B cell (primary cell): Measurements from ENCODE around the gene AOPEP.

Source experiments
- EZH2 ChIP-seq: IDR thresholded peaks from 2 replicates; pipeline ENCODE4 v1.6.1; 2012; ENCODE audit warnings: borderline replicate concordance, low read depth, mild to moderate bottlenecking, moderate library complexity, low read length; ENCODE audit not compliant: insufficient read depth, poor library complexity, severe bottlenecking
- TF ChIP-seq, protein P1 (sequence below): fragments of 200-600 bp; IDR thresholded peaks from one replicate; pipeline ENCODE4 v1.8.0; 2022; ENCODE audit warnings: antibody characterized with exemption, mild to moderate bottlenecking

DNA sequence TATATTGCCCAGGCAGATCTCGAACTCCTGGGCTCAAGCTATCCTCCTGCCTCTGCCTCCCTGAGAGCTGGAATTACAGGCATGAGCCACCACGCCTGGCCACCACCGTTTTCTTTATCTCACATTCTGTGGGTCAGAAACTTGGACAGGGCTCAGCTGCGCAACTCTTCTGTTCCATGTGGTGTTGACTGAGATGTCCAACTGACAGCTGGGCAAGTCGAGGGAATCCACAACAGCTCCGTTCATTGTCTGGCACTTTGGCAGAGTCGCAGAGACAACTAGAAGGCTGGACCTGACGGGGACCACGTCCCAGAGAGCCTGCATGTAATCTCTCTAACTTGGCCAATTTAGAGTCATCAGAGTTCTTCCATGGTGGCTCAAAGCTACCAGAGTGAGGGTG, 36.2 kb upstream of the AOPEP start:
- TF ChIP-seq, protein P1, sequence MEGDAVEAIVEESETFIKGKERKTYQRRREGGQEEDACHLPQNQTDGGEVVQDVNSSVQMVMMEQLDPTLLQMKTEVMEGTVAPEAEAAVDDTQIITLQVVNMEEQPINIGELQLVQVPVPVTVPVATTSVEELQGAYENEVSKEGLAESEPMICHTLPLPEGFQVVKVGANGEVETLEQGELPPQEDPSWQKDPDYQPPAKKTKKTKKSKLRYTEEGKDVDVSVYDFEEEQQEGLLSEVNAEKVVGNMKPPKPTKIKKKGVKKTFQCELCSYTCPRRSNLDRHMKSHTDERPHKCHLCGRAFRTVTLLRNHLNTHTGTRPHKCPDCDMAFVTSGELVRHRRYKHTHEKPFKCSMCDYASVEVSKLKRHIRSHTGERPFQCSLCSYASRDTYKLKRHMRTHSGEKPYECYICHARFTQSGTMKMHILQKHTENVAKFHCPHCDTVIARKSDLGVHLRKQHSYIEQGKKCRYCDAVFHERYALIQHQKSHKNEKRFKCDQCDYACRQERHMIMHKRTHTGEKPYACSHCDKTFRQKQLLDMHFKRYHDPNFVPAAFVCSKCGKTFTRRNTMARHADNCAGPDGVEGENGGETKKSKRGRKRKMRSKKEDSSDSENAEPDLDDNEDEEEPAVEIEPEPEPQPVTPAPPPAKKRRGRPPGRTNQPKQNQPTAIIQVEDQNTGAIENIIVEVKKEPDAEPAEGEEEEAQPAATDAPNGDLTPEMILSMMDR, result no peak
- no peak for TF ChIP-seq EZH2
